Measurements from ENCODE around the gene NHLH1.

NHLH1 gene

GRCh38 chr1:160414881-160415280 is 48.0 kb downstream of the NHLH1 start:
- Histone ChIP-seq H3K27me3 (ENCODE audit: insufficient read depth, low read length) (0 out of 2 replicates have a peak, but pooled peaks cover 4% of the 10 kb centered on the region), H3K4me2 (ENCODE audit: low read length) (no peak overlapping the region), H3K4me1 (ENCODE audit: insufficient read depth, low read length, severe bottlenecking) (no peaks in the 10 kb centered on the region), H4K20me1 (ENCODE audit: insufficient read depth, low read length) (no peaks in the 10 kb centered on the region), H3F3A (ENCODE audit: insufficient read depth, low read length) (no peaks in the 10 kb centered on the region), H3K4me3 (ENCODE audit: low read depth, low read length, poor library complexity, severe bottlenecking) (no peak overlapping the region), H3K9me2 (ENCODE audit: low read depth, low read length) (no peaks in the 10 kb centered on the region), H3K27ac (ENCODE audit: low read depth, low read length, poor library complexity, severe bottlenecking) (no peak overlapping the region), H3K9me3 (ENCODE audit: low read length) (no peaks in the 10 kb centered on the region), H2AFZ (ENCODE audit: low read length) (no peak overlapping the region), H3K9ac (ENCODE audit: low read length) (no peak overlapping the region), H3K79me2 (ENCODE audit: insufficient read depth, low read length) (no peaks in the 10 kb centered on the region), H3K36me3 (ENCODE audit: insufficient read depth, low read length) (no peaks in the 10 kb centered on the region)
- no peak for TF ChIP-seq EZH2 (IDR thresholded peaks at IDR 0.05; ENCODE audit: borderline replicate concordance, low read length)
- TF ChIP-seq CTCF (IDR thresholded peaks at IDR 0.05; ENCODE audit: low read length) = no peak

- Histone ChIP-seq H3K79me2 (ENCODE audit: insufficient read depth, low read length) (no peaks in the 10 kb centered on the region), H3K36me3 (ENCODE audit: insufficient read depth, low read length) (no peaks in the 10 kb centered on the region)
These were observed 48.9 kb downstream of the NHLH1 start for GRCh38 chr1:160415696-160416290.

GRCh38 chr1:160416369-160416768 is 49.5 kb downstream of the NHLH1 start:
- no peak overlapping the region for H3K9ac ChIP-seq (ENCODE audit: low read length)
- no peak overlapping the region for H3K4me2 ChIP-seq (ENCODE audit: low read length)
- H4K20me1 ChIP-seq (ENCODE audit: insufficient read depth, low read length) = no peaks in the 10 kb centered on the region
- no peak overlapping the region for H3K4me3 ChIP-seq (ENCODE audit: low read depth, low read length, poor library complexity, severe bottlenecking)
- no peak overlapping the region for H2AFZ ChIP-seq (ENCODE audit: low read length)
- no peak overlapping the region for H3K27ac ChIP-seq (ENCODE audit: low read depth, low read length, poor library complexity, severe bottlenecking)
- no peaks in the 10 kb centered on the region for H3K9me2 ChIP-seq (ENCODE audit: low read depth, low read length)
- H3K79me2 ChIP-seq (ENCODE audit: insufficient read depth, low read length) = no peaks in the 10 kb centered on the region
- H3K36me3 ChIP-seq (ENCODE audit: insufficient read depth, low read length) = no peaks in the 10 kb centered on the region
- H3K27me3 ChIP-seq (ENCODE audit: insufficient read depth, low read length) = 0 out of 2 replicates have a peak, but pooled peaks cover 4% of the 10 kb centered on the region
- no peaks in the 10 kb centered on the region for H3K9me3 ChIP-seq (ENCODE audit: low read length)
- no peaks in the 10 kb centered on the region for H3F3A ChIP-seq (ENCODE audit: insufficient read depth, low read length)
- TF ChIP-seq CTCF (IDR thresholded peaks at IDR 0.05; ENCODE audit: low read length) (peak; percentile 28; the same call in 1 of the 2 replicates), EZH2 (IDR thresholded peaks at IDR 0.05; ENCODE audit: borderline replicate concordance, low read length) (no peak)
- H3K4me1 ChIP-seq (ENCODE audit: insufficient read depth, low read length, severe bottlenecking) = no peaks in the 10 kb centered on the region

More at GRCh38 chr1:160415696-160416290, 48.9 kb downstream of the NHLH1 start:
- Histone ChIP-seq H3K4me3 (ENCODE audit: low read depth, low read length, poor library complexity, severe bottlenecking) (no peak overlapping the region), H3K9me2 (ENCODE audit: low read depth, low read length) (no peaks in the 10 kb centered on the region), H3K27ac (ENCODE audit: low read depth, low read length, poor library complexity, severe bottlenecking) (no peak overlapping the region), H3K4me1 (ENCODE audit: insufficient read depth, low read length, severe bottlenecking) (no peaks in the 10 kb centered on the region), H3K9ac (ENCODE audit: low read length) (no peak overlapping the region), H3K4me2 (ENCODE audit: low read length) (no peak overlapping the region), H2AFZ (ENCODE audit: low read length) (no peak overlapping the region), H3K9me3 (ENCODE audit: low read length) (no peaks in the 10 kb centered on the region), H3K27me3 (ENCODE audit: insufficient read depth, low read length) (0 out of 2 replicates have a peak, but pooled peaks cover 4% of the 10 kb centered on the region), H4K20me1 (ENCODE audit: insufficient read depth, low read length) (no peaks in the 10 kb centered on the region), H3F3A (ENCODE audit: insufficient read depth, low read length) (no peaks in the 10 kb centered on the region)
- TF ChIP-seq EZH2 (IDR thresholded peaks at IDR 0.05; ENCODE audit: borderline replicate concordance, low read length) = no peak
- TF ChIP-seq CTCF (IDR thresholded peaks at IDR 0.05; ENCODE audit: low read length) = no peak

Measured in OCI-LY1 (cell line).